ENCODE data around the gene PHAF1. TPM values are rescaled to one million over a fixed set of nuclear protein-coding genes. Genes with fewer than 3 reads are reported as not detected.

PHAF1 gene
- total and polyA plus RNA-seq, 2 of the 13 experiments (the other 11 are each of a cell fraction or from before 2014, with no cell fraction given) = 48.3 to 174 TPM

DNA sequence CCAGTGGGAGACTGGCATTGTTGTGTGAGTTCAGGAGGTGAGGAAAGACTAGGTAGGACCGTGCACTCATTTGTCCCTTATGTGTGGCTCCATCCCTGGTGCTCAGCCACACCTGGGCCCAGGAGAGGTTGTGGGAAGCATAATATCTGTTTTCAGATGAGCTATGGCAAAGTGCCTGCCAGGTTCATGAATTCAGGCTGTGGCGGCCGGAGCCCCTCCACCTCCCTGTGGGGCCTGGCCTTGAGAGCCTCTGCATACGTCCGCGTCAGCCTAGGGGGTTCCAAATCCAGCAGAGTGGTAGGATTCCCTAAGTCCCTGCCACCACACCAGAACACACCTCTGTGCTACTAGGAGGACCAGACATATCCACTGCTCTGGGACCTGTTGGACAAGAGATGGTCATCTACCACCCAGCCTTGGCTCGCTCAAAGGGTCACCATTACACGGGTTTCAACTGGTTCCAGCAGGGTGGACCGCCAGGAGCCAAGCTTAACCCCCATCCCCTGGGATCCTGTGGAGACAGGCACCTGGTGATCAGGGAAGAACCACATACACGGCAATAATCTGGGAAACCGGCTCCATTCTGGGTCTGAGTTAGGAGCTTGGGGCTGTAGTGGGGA is 39.0 kb downstream of the PHAF1 start (continued):
- TF ChIP-seq, protein P1, sequence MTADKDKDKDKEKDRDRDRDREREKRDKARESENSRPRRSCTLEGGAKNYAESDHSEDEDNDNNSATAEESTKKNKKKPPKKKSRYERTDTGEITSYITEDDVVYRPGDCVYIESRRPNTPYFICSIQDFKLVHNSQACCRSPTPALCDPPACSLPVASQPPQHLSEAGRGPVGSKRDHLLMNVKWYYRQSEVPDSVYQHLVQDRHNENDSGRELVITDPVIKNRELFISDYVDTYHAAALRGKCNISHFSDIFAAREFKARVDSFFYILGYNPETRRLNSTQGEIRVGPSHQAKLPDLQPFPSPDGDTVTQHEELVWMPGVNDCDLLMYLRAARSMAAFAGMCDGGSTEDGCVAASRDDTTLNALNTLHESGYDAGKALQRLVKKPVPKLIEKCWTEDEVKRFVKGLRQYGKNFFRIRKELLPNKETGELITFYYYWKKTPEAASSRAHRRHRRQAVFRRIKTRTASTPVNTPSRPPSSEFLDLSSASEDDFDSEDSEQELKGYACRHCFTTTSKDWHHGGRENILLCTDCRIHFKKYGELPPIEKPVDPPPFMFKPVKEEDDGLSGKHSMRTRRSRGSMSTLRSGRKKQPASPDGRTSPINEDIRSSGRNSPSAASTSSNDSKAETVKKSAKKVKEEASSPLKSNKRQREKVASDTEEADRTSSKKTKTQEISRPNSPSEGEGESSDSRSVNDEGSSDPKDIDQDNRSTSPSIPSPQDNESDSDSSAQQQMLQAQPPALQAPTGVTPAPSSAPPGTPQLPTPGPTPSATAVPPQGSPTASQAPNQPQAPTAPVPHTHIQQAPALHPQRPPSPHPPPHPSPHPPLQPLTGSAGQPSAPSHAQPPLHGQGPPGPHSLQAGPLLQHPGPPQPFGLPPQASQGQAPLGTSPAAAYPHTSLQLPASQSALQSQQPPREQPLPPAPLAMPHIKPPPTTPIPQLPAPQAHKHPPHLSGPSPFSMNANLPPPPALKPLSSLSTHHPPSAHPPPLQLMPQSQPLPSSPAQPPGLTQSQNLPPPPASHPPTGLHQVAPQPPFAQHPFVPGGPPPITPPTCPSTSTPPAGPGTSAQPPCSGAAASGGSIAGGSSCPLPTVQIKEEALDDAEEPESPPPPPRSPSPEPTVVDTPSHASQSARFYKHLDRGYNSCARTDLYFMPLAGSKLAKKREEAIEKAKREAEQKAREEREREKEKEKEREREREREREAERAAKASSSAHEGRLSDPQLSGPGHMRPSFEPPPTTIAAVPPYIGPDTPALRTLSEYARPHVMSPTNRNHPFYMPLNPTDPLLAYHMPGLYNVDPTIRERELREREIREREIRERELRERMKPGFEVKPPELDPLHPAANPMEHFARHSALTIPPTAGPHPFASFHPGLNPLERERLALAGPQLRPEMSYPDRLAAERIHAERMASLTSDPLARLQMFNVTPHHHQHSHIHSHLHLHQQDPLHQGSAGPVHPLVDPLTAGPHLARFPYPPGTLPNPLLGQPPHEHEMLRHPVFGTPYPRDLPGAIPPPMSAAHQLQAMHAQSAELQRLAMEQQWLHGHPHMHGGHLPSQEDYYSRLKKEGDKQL (CRISPR knock-in tag; IDR thresholded peaks at IDR 0.05; ENCODE audit: low read depth) = no peak
- TF ChIP-seq, protein P2, sequence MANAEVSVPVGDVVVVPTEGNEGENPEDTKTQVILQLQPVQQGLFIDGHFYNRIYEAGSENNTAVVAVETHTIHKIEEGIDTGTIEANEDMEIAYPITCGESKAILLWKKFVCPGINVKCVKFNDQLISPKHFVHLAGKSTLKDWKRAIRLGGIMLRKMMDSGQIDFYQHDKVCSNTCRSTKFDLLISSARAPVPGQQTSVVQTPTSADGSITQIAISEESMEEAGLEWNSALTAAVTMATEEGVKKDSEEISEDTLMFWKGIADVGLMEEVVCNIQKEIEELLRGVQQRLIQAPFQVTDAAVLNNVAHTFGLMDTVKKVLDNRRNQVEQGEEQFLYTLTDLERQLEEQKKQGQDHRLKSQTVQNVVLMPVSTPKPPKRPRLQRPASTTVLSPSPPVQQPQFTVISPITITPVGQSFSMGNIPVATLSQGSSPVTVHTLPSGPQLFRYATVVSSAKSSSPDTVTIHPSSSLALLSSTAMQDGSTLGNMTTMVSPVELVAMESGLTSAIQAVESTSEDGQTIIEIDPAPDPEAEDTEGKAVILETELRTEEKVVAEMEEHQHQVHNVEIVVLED (CRISPR knock-in tag; IDR thresholded peaks at IDR 0.05; ENCODE audit: borderline replicate concordance) = no peak
- TF ChIP-seq MIXL1 (CRISPR knock-in tag; IDR thresholded peaks at IDR 0.05) (no peak), ZNF674 (CRISPR knock-in tag; IDR thresholded peaks at IDR 0.05; ENCODE audit: low read depth) (no peak), TSC22D2 (CRISPR knock-in tag; IDR thresholded peaks at IDR 0.05; ENCODE audit: borderline replicate concordance) (no peak), CREB1 (IDR thresholded peaks at IDR 0.05) (no peak), CREB1 (CRISPR knock-in tag; IDR thresholded peaks at IDR 0.05) (no peak), ZNF770 (CRISPR knock-in tag; IDR thresholded peaks at IDR 0.05) (no peak), ZZZ3 (CRISPR knock-in tag; IDR thresholded peaks at IDR 0.05; ENCODE audit: borderline replicate concordance) (no peak), EEA1 (CRISPR knock-in tag; IDR thresholded peaks at IDR 0.05; ENCODE audit: borderline replicate concordance) (no peak), THYN1 (CRISPR knock-in tag; IDR thresholded peaks at IDR 0.05; ENCODE audit: borderline replicate concordance, low read depth) (no peak), THAP9 (CRISPR knock-in tag; IDR thresholded peaks at IDR 0.05; ENCODE audit: borderline replicate concordance) (0 out of 2 replicates have a peak, but pooled peaks have one; percentile 18), ZNF432 (CRISPR knock-in tag; IDR thresholded peaks at IDR 0.05; ENCODE audit: borderline replicate concordance) (no peak), ZNF766 (CRISPR knock-in tag; IDR thresholded peaks at IDR 0.05; ENCODE audit: borderline replicate concordance) (no peak), ZFP36L1 (CRISPR knock-in tag; IDR thresholded peaks at IDR 0.05) (no peak)
- TF ChIP-seq, protein P3, sequence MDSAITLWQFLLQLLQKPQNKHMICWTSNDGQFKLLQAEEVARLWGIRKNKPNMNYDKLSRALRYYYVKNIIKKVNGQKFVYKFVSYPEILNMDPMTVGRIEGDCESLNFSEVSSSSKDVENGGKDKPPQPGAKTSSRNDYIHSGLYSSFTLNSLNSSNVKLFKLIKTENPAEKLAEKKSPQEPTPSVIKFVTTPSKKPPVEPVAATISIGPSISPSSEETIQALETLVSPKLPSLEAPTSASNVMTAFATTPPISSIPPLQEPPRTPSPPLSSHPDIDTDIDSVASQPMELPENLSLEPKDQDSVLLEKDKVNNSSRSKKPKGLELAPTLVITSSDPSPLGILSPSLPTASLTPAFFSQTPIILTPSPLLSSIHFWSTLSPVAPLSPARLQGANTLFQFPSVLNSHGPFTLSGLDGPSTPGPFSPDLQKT (CRISPR knock-in tag; IDR thresholded peaks at IDR 0.05; ENCODE audit: borderline replicate concordance) = no peak

Data from HepG2 (cell line).